Testis (tissue), 2 donors: ENCODE measurements around the gene REV1.
"Not testable (repeated sequence)": the region's sequence is repeated elsewhere in the genome, so short reads cannot be mapped to it uniquely, and the experiment has no call there.

Experiments used
- CTCF ChIP-seq, 3 experiments: fragments of 450-650 bp in 2 of 3; fragments of 200-600 bp in 1 of 3; sonication (generic) in 1 of 3; IDR thresholded peaks; one replicate each; pipeline ENCODE4 v1.5.1; 2016 to 2019; ENCODE audit warnings: antibody characterized with exemption in 3 of 3, mild to moderate bottlenecking in 2 of 3, moderate library complexity in 1 of 3
- POLR2A ChIP-seq: fragments of 450-650 bp; IDR thresholded peaks from one replicate; pipeline ENCODE4 v1.6.1; 2017; ENCODE audit warnings: antibody characterized with exemption, mild to moderate bottlenecking, moderate library complexity

DNA sequence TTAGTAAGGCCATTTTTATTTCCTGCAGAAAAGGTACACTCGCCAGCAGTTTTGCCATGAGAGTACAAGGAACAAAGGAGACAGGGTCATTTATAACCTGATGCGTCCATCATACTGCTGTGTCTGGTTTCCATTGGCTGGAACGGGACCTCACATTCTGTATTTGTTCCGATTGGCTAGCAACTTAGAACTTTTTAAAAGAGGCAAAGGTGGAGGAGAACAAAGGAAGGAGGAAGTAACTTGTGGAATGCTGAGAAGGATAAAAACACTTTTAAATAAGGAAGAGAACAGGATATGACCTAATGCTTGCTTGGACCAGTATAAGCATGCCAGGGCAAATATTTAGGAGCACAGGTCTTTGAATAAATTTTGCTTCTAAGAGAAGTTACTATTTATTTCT lies 14.7 kb downstream of the REV1 start:
- TF ChIP-seq CTCF (IDR thresholded peaks at IDR 0.05); POLR2A: not testable (repeated sequence)
